H1 (cell line): ENCODE data around the gene PCNP. TPM values are rescaled to one million over a fixed set of nuclear protein-coding genes. Genes with fewer than 3 reads are reported as not detected.

Experiments
- CTCF ChIA-PET: fragments of 300-600 bp; sonication (Branson Sonifier 250); formaldehyde crosslinking; loops from one replicate; lab custom pipeline; 2021; ENCODE audit not compliant: partially characterized antibody; lab: Charles Lee
- POLR2A ChIA-PET: fragments of 300-600 bp; sonication (Branson Sonifier 250); formaldehyde crosslinking; loops from one replicate; lab custom pipeline; 2021; ENCODE audit warnings: inconsistent platforms; ENCODE audit not compliant: partially characterized antibody; lab: Charles Lee
- DNase-seq, 2 experiments: peaks; one replicate each; pipeline versions ENCODE4 v3.0.0 to v3.0.0-alpha.2; 2010 to 2022; ENCODE audit warnings: low spot score in 2 of 2, low read depth in 1 of 2, mixed read lengths in 1 of 2
- FAIRE-seq: peaks from 2 replicates; lab custom pipeline; 2011; peaks lifted over from hg19 to GRCh38; lab: Jason Lieb, UNC
- H2AFZ ChIP-seq: 2 replicates; pipeline ENCODE4 v1.8.1; 2012; ENCODE audit warnings: low read length, inconsistent platforms
- H2AK5ac ChIP-seq: 2 replicates; pipeline ENCODE4 v1.6.1; 2013; ENCODE audit warnings: low read depth, low read length
- H2BK120ac ChIP-seq: replicated peaks from 2 replicates; pipeline ENCODE3; 2013; ENCODE audit warnings: low read depth, low read length, inconsistent platforms
- H2BK12ac ChIP-seq: 2 replicates; pipeline ENCODE4 v1.6.1; 2013; ENCODE audit warnings: low read depth, low read length
- H2BK15ac ChIP-seq: 2 replicates; pipeline ENCODE4 v1.6.1; 2013; ENCODE audit warnings: low read length
- H2BK20ac ChIP-seq: 2 replicates; pipeline ENCODE4 v1.6.1; 2013; ENCODE audit warnings: low read length
- H2BK5ac ChIP-seq: 2 replicates; pipeline ENCODE4 v1.6.1; 2013; ENCODE audit warnings: low read depth, low read length
- H3K14ac ChIP-seq: 2 replicates; pipeline ENCODE4 v1.6.1; 2013; ENCODE audit warnings: inconsistent platforms; ENCODE audit not compliant: insufficient read length
- H3K18ac ChIP-seq: 2 replicates; pipeline ENCODE4 v1.6.1; 2013; ENCODE audit warnings: low read length; ENCODE audit errors: extremely low read depth
- H3K23ac ChIP-seq: 2 replicates; pipeline ENCODE4 v1.6.1; 2013; ENCODE audit warnings: inconsistent platforms; ENCODE audit not compliant: insufficient read length
- H3K23me2 ChIP-seq: 2 replicates; pipeline ENCODE4 v1.6.1; 2013; ENCODE audit warnings: low read depth, low read length
- H3K27ac ChIP-seq: 2 replicates; pipeline ENCODE4 v1.6.1; 2011; ENCODE audit warnings: low read depth, low read length, inconsistent platforms
- H3K27me3 ChIP-seq, 4 experiments: replicated peaks in 1 of 4; 1 replicate in 1 of 4; 2 replicates in 3 of 4; pipeline versions ENCODE4 v1.6.1 to v1.8.1; 2011 to 2013; ENCODE audit warnings: low read length in 3 of 4, mild to moderate bottlenecking in 3 of 4, inconsistent platforms in 2 of 4, mixed read lengths in 2 of 4, moderate library complexity in 1 of 4; ENCODE audit not compliant: control insufficient read depth in 3 of 4, insufficient read depth in 3 of 4; ENCODE audit errors: extremely low read depth in 1 of 4
- H3K36me3 ChIP-seq, 4 experiments: 2 replicates each; pipeline versions ENCODE4 v1.6.1 to v1.8.1; 2011 to 2013; ENCODE audit warnings: mild to moderate bottlenecking in 4 of 4, low read length in 3 of 4, moderate library complexity in 2 of 4, control low read depth in 1 of 4, inconsistent platforms in 1 of 4; ENCODE audit not compliant: insufficient read depth in 4 of 4, control insufficient read depth in 2 of 4
- H3K4ac ChIP-seq: replicated peaks from 2 replicates; pipeline ENCODE3; 2013; ENCODE audit warnings: low read length, low read depth, mixed read lengths, inconsistent platforms; ENCODE audit not compliant: insufficient read length
- H3K4me1 ChIP-seq, 4 experiments: replicated peaks in 1 of 4; 1 replicate in 1 of 4; 2 replicates in 3 of 4; pipeline versions ENCODE4 v1.6.1 to v1.8.1; 2011 to 2013; ENCODE audit warnings: low read length in 3 of 4, inconsistent platforms in 2 of 4, mixed read lengths in 1 of 4; ENCODE audit not compliant: insufficient read depth in 4 of 4, control insufficient read depth in 3 of 4
- H3K4me2 ChIP-seq, 2 experiments: 2 replicates each; pipeline versions ENCODE4 v1.6.1 to v1.8.1; 2011 to 2013; ENCODE audit warnings: low read depth in 2 of 2, low read length in 2 of 2, control low read depth in 1 of 2, inconsistent platforms in 1 of 2, mild to moderate bottlenecking in 1 of 2; ENCODE audit not compliant: insufficient read depth in 1 of 2
- H3K4me3 ChIP-seq, 4 experiments: fragments of 200-600, 300-600 bp in 1 of 4; sonication (generic), shearing (Covaris generic), sonication (Bioruptor Twin) in 1 of 4; 2 replicates each; pipeline versions ENCODE4 v1.5.1 to v1.8.1; 2011 to 2016; ENCODE audit warnings: low read length in 4 of 4, low read depth in 3 of 4, control low read depth in 2 of 4, inconsistent platforms in 2 of 4, mild to moderate bottlenecking in 2 of 4, mixed read lengths in 1 of 4, moderate library complexity in 1 of 4; ENCODE audit not compliant: insufficient read depth in 2 of 4; ENCODE audit errors: extremely low read depth in 1 of 4
- H3K56ac ChIP-seq: replicated peaks from 2 replicates; pipeline ENCODE3; 2013; ENCODE audit warnings: low read depth, mild to moderate bottlenecking, mixed read lengths, low read length, inconsistent platforms; ENCODE audit not compliant: insufficient read length
- H3K79me1 ChIP-seq: 2 replicates; pipeline ENCODE4 v1.6.1; 2013; ENCODE audit warnings: low read depth, low read length, control low read depth
- H3K79me2 ChIP-seq, 2 experiments: 2 replicates each; pipeline versions ENCODE4 v1.6.1 to v1.8.1; 2012 to 2013; ENCODE audit warnings: low read length in 2 of 2, mild to moderate bottlenecking in 2 of 2, inconsistent platforms in 1 of 2; ENCODE audit not compliant: insufficient read depth in 2 of 2, control insufficient read depth in 1 of 2
- H3K9ac ChIP-seq, 4 experiments: replicated peaks in 1 of 4; 1 replicate in 1 of 4; 2 replicates in 3 of 4; pipeline versions ENCODE4 v1.6.1 to v1.8.1; 2011 to 2013; ENCODE audit warnings: low read depth in 3 of 4, low read length in 3 of 4, control low read depth in 2 of 4, mild to moderate bottlenecking in 2 of 4, moderate library complexity in 2 of 4, inconsistent platforms in 1 of 4; ENCODE audit errors: extremely low read depth in 1 of 4
- H3K9me3 ChIP-seq, 2 experiments: 2 replicates each; pipeline versions ENCODE4 v1.6.1 to v1.8.1; 2012 to 2013; ENCODE audit warnings: mild to moderate bottlenecking in 2 of 2, moderate library complexity in 2 of 2, control low read depth in 1 of 2, inconsistent platforms in 1 of 2, low read depth in 1 of 2, low read length in 1 of 2, mixed read lengths in 1 of 2; ENCODE audit not compliant: insufficient read depth in 2 of 2
- H4K20me1 ChIP-seq, 2 experiments: replicated peaks in 1 of 2; 2 replicates each; pipeline versions ENCODE3 to v1.8.1; 2011 to 2013; ENCODE audit warnings: inconsistent platforms in 2 of 2, low read length in 2 of 2, mild to moderate bottlenecking in 1 of 2; ENCODE audit not compliant: insufficient read depth in 2 of 2, control insufficient read depth in 1 of 2
- H4K5ac ChIP-seq: 2 replicates; pipeline ENCODE4 v1.6.1; 2013; ENCODE audit warnings: low read length, low read depth, mixed read lengths, inconsistent platforms; ENCODE audit not compliant: insufficient read length
- H4K8ac ChIP-seq: 2 replicates; pipeline ENCODE4 v1.8.0; 2013; ENCODE audit warnings: mild to moderate bottlenecking, moderate library complexity, low read length, inconsistent platforms; ENCODE audit not compliant: insufficient read depth; ENCODE audit errors: extremely low read depth
- H4K91ac ChIP-seq: replicated peaks from 2 replicates; pipeline ENCODE3; 2013; ENCODE audit warnings: low read length, mixed read lengths, inconsistent platforms; ENCODE audit not compliant: insufficient read length
- ASH2L ChIP-seq: fragments of 200-600, 300-600 bp; sonication (generic); IDR thresholded peaks from one replicate; pipeline ENCODE4 v1.7.1; 2017; ENCODE audit warnings: low read length
- CTBP2 ChIP-seq: IDR thresholded peaks from 2 replicates; pipeline ENCODE4 v1.7.0; 2011; ENCODE audit warnings: borderline replicate concordance, mild to moderate bottlenecking, moderate library complexity, mixed read lengths, low read length; ENCODE audit not compliant: insufficient read depth, insufficient read length
- EP300 ChIP-seq, 2 experiments: IDR thresholded peaks; 1 replicate in 1 of 2; 2 replicates in 1 of 2; pipeline ENCODE4 v1.6.1; 2011 to 2012; ENCODE audit warnings: low read depth in 2 of 2, low read length in 2 of 2, mild to moderate bottlenecking in 2 of 2, borderline replicate concordance in 1 of 2, inconsistent platforms in 1 of 2, moderate library complexity in 1 of 2
- JUND ChIP-seq: IDR thresholded peaks from 2 replicates; pipeline ENCODE4 v1.6.1; 2011; ENCODE audit warnings: mild to moderate bottlenecking, improper control_type of control experiment, low read length
- NANOG ChIP-seq: IDR thresholded peaks from 2 replicates; pipeline ENCODE4 v1.6.1; 2011; ENCODE audit warnings: low read length, low read depth, mild to moderate bottlenecking, inconsistent platforms; ENCODE audit not compliant: insufficient read depth, poor library complexity, severe bottlenecking
- NRF1 ChIP-seq: IDR thresholded peaks from 2 replicates; pipeline ENCODE4 v1.6.1; 2011; ENCODE audit warnings: mild to moderate bottlenecking, low read depth, low read length, improper control_type of control experiment
- POLR2A ChIP-seq, 2 experiments: IDR thresholded peaks; 1 replicate in 1 of 2; 2 replicates in 1 of 2; pipeline ENCODE4 v1.6.1; 2011; ENCODE audit warnings: low read depth in 2 of 2, low read length in 2 of 2, mild to moderate bottlenecking in 2 of 2; ENCODE audit errors: control extremely low read depth in 1 of 2
- RXRA ChIP-seq: IDR thresholded peaks from 2 replicates; pipeline ENCODE4 v1.6.1; 2011; ENCODE audit warnings: low read depth, mild to moderate bottlenecking, low read length, moderate library complexity; ENCODE audit not compliant: insufficient read depth
- SRF ChIP-seq: IDR thresholded peaks from 2 replicates; pipeline ENCODE4 v1.6.1; 2011; ENCODE audit warnings: mild to moderate bottlenecking, low read depth, low read length, moderate library complexity
- TEAD4 ChIP-seq: IDR thresholded peaks from 2 replicates; pipeline ENCODE4 v1.6.1; 2012; ENCODE audit warnings: low read depth, low read length, inconsistent platforms, mixed read lengths
- WGBS, 2 experiments: shearing (Covaris generic) in 1 of 2; methylation state at CpG; one replicate each; pipeline versions ENCODE4 v1.1.6 to v1.1.7; 2013 to 2015; ENCODE audit warnings: low lambda C conversion rate in 2 of 2, mixed read lengths in 2 of 2, inconsistent platforms in 1 of 2, low coverage in 1 of 2, missing lambda C conversion rate in 1 of 2; ENCODE audit not compliant: insufficient replicate concordance in 2 of 2, insufficient coverage in 1 of 2, insufficient read length in 1 of 2; ENCODE audit errors: extremely low coverage in 1 of 2, missing lambda C conversion rate in 1 of 2; 5-methylcytosine and 5-hydroxymethylcytosine counted together
- polyA plus RNA-seq, 7 experiments: library from polyadenylated mRNA; depleted of rRNA in 3 of 7; stranded (reverse) in 5 of 7; unstranded in 2 of 7; fragments of >200 nt in 5 of 7; fragments of 200-250 nt in 2 of 7; gene quantifications; 1 replicate in 5 of 7; 2 replicates in 1 of 7; 4 replicates in 1 of 7; pipeline versions ENCODE4 v1.2.1 to v1.2.3, GENCODE V29; 2011 to 2013; ENCODE audit warnings: missing spikeins in 2 of 7, mixed read lengths in 2 of 7
- total RNA-seq: library from RNA; stranded (reverse); fragmentation: NEBNext Ultra II Directional; extraction: Animal tissue kit (Norgen Biotek cat#: 25700); gene quantifications from 2 replicates; pipeline ENCODE4 v1.2.1, GENCODE V29; 2021

The PCNP gene
- total and polyA plus RNA-seq, 2 of the 8 experiments (the other 6 are each of a cell fraction or from before 2014, with no cell fraction given) = 29.1 to 192 TPM

GRCh38 chr3:101556064-101556463 lies 17.9 kb upstream of the PCNP start:
- WGBS, 2 experiments = 40% methylated on average over 2 of the region's 3 CpGs; no CpG with 5 or more reads in 1 of the 2 experiments
- CTCF ChIA-PET = interaction anchor here (0.6 to 1.2 kb wide), 2 partner anchors 11 to 320 kb away, joined by 3 to 5 read pairs; no protein-coding TSS in a partner anchor
- no peak overlapping the region for H4K91ac ChIP-seq
- H3K27me3 ChIP-seq = no peaks in the 10 kb centered on the region
- H3K79me2 ChIP-seq = no peaks in the 10 kb centered on the region
- peaks cover 6 to 11% of the 10 kb centered on the region in 2 experiments; a peak in 2 of 4 replicates for H3K9me3 ChIP-seq
- peaks cover 0 to 1% (median 0%) of the 10 kb centered on the region in 4 experiments; a peak in 1 of 8 replicates for H3K36me3 ChIP-seq
- no peak overlapping the region for H4K5ac ChIP-seq
- no peaks in the 10 kb centered on the region for H3K23me2 ChIP-seq
- H3K23ac ChIP-seq = no peak overlapping the region
- H3K27ac ChIP-seq = no peak overlapping the region
- no peaks in the 10 kb centered on the region for H3K79me1 ChIP-seq
- no peak overlapping the region for H4K8ac ChIP-seq
- H3K18ac ChIP-seq = no peak overlapping the region
- no peak for FAIRE-seq
- H3K4me3 ChIP-seq = no peak overlapping the region
- H3K4me1 ChIP-seq = peaks cover 0 to 7% (median 3%) of the 10 kb centered on the region in 4 experiments; a peak in 4 of 7 replicates
- no peak overlapping the region for H2BK20ac ChIP-seq
- H3K14ac ChIP-seq = no peak overlapping the region
- H2BK120ac ChIP-seq = no peak overlapping the region
- H4K20me1 ChIP-seq = no peaks in the 10 kb centered on the region
- no peak for DNase-seq
- H2AK5ac ChIP-seq = no peak overlapping the region
- POLR2A ChIA-PET = interaction anchor here (0.7 to 2.2 kb wide), 3 partner anchors 9 to 29 kb away, joined by 3 to 6 read pairs (median 4); partner anchors contain the start of gene PCNP
- TF ChIP-seq POLR2A (IDR thresholded peaks at IDR 0.05; ENCODE audit: control extremely low read depth in 1 of 2, low read depth in 2 of 2, low read length in 2 of 2) = no peak
- TF ChIP-seq RXRA = no peak
- TF ChIP-seq NRF1 = no peak
- TF ChIP-seq ASH2L = no peak
- TF ChIP-seq CTBP2 = no peak
- peak; percentile 74 for TF ChIP-seq NANOG
- TF ChIP-seq EP300 (IDR thresholded peaks at IDR 0.05; ENCODE audit: borderline replicate concordance in 1 of 2, low read depth in 2 of 2, low read length in 2 of 2) = no peak
- no peak for TF ChIP-seq TEAD4
- TF ChIP-seq SRF = peak; percentile 4; the same call in 1 of the 2 replicates
- TF ChIP-seq JUND = no peak
- H2BK12ac ChIP-seq = no peak overlapping the region
- no peak overlapping the region for H3K9ac ChIP-seq
- no peak overlapping the region for H2BK15ac ChIP-seq
- H3K4me2 ChIP-seq = 0 out of 4 replicates have a peak overlapping the region, but pooled peaks of 1 of the 2 experiments have one; percentile 33
- H3K4ac ChIP-seq = no peak overlapping the region
- H2AFZ ChIP-seq = no peak overlapping the region
- no peak overlapping the region for H3K56ac ChIP-seq
- no peak overlapping the region; the same call in 1 of the 2 replicates for H2BK5ac ChIP-seq
